Large intestine (tissue), 3 donors: ENCODE measurements around the gene TPRG1. TPM values are rescaled to one million over a fixed set of nuclear protein-coding genes. Genes with fewer than 3 reads are reported as not detected.

Source experiments
- DNase-seq, 2 donors: peaks; one replicate each; pipeline versions ENCODE4 v3.0.0 to v3.0.0-alpha.2; 2013
- H3K27ac ChIP-seq: one replicate; pipeline ENCODE4 v1.5.1; 2013; ENCODE audit warnings: low read length
- H3K27me3 ChIP-seq: 2 replicates; pipeline ENCODE4 v1.6.1; 2013; ENCODE audit warnings: low read length; ENCODE audit not compliant: control insufficient read depth, insufficient read depth
- H3K36me3 ChIP-seq: 2 replicates; pipeline ENCODE4 v1.6.1; 2013; ENCODE audit warnings: low read length; ENCODE audit not compliant: control insufficient read depth, insufficient read depth
- H3K4me1 ChIP-seq: one replicate; pipeline ENCODE4 v1.6.1; 2013; ENCODE audit warnings: low read length; ENCODE audit not compliant: control insufficient read depth, insufficient read depth
- H3K4me3 ChIP-seq: one replicate; pipeline ENCODE4 v1.5.1; 2013; ENCODE audit warnings: low read length
- H3K9me3 ChIP-seq: one replicate; pipeline ENCODE4 v1.6.1; 2013; ENCODE audit warnings: mild to moderate bottlenecking, low read depth, low read length, moderate library complexity; ENCODE audit not compliant: control insufficient read depth
- WGBS: methylation state at CpG from one replicate; pipeline ENCODE4 v1.1.5; 2013; ENCODE audit warnings: low lambda C conversion rate; ENCODE audit not compliant: insufficient coverage; 5-methylcytosine and 5-hydroxymethylcytosine counted together
- polyA plus RNA-seq: library from polyadenylated mRNA; unstranded; fragments of 120-200 nt; gene quantifications from one replicate; pipeline ENCODE4 v1.2.1, GENCODE V29; 2013

TPRG1 gene
- polyA plus RNA-seq, 1 donor = 0.64 TPM

DNA sequence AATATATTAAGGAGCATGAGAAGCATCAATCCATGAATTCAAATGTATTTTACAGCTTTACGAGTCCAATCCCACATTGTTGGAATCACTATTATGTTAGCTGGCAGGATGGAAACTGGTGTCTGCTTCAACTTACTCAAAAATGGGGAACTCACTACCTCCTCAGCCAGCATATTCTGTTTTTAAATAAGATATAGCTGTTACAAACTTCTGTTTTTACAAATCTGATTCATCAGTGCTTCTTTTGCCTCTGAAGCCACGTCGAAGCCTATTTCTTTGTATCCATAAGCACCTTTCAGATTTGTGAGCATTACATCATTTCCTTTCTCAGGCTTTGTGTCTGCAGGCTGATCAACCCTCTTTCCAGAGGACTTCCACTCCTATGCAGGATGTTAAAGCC, 105.9 kb downstream of the TPRG1 start:
- Histone ChIP-seq H3K4me1 (no peaks in the 10 kb centered on the region), H3K27me3 (no peaks in the 10 kb centered on the region), H3K27ac (no peak overlapping the region), H3K4me3 (no peak overlapping the region), H3K36me3 (no peaks in the 10 kb centered on the region), H3K9me3 (no peaks in the 10 kb centered on the region)
- DNase-seq = no peak
- WGBS = 80% methylated on average over 1 of the region's 3 CpGs

DNA sequence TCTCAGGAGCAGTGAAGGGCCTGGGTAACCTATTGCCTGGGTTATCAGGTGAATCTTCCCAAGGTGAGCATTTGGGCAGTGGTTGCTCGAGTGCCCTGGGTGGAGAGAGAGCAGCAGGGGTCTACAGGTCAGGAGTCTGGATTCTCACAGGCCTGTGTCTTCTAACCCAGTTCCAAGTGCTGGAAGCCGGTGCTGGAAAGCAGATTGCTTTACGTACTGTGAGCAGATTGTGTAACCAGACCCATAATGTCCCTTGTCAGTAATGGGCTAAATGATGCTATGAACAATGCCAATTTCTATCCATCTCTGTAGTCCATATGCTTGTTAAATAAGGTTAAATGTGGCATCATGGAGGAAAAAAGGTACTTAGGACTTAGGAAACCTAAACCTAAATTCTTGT, 106.5 kb downstream of the TPRG1 start:
- no peaks in the 10 kb centered on the region for H3K4me1 ChIP-seq
- DNase-seq = no peak
- no peak overlapping the region for H3K27ac ChIP-seq
- H3K27me3 ChIP-seq = no peaks in the 10 kb centered on the region
- H3K36me3 ChIP-seq = no peaks in the 10 kb centered on the region
- no CpG with 5 or more reads among the region's 3 CpGs for WGBS
- H3K9me3 ChIP-seq = no peaks in the 10 kb centered on the region
- H3K4me3 ChIP-seq = no peak overlapping the region

DNA sequence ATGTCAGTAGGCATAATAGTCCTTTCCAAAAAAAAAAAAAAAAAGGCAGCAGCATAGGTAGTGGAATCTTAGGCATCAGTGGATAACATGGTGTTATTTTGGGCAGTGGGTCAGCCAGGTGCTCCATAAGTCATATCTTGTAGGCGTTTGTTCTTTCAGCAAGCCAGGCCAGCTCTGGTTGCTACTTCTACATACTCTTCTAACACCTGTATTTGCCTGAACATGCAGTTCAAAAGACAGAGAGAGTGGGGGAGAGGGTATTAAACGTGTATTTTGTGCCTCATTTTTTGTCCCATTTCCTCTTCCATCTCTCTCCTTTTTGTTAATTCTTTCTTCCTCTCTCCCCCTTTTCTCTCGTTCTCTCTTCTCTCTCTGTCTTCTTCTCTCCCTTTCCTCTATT, 110.4 kb downstream of the TPRG1 start:
- DNase-seq = no peak
- Histone ChIP-seq H3K4me1 (no peaks in the 10 kb centered on the region), H3K27ac (no peak overlapping the region), H3K36me3 (no peaks in the 10 kb centered on the region), H3K9me3 (no peaks in the 10 kb centered on the region), H3K4me3 (no peak overlapping the region), H3K27me3 (no peaks in the 10 kb centered on the region)
- 82% methylated on average over 2 of the region's 3 CpGs for WGBS

DNA sequence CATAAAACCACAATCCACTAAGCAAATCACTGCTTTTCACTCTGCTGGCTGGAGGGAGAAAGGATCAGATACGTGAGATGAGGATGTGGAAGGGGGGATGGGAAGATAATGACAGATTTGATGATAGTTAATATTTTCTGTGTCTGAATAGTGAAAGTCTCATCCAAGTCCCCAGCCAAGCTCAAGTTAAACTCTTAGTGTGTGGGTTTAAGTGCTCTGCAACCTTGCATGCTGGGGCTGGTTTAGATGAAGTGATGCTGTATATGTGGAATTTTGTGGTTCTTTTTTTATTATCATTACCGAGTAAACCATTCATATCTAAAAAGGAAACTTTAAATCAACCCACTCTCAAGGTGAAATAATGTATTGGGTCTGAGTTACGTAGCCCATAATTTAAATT, 111.0 kb downstream of the TPRG1 start:
- no peak overlapping the region for H3K27ac ChIP-seq
- WGBS = 83% methylated on average over 1 of the region's 3 CpGs
- no peaks in the 10 kb centered on the region for H3K36me3 ChIP-seq
- H3K27me3 ChIP-seq = no peaks in the 10 kb centered on the region
- H3K9me3 ChIP-seq = no peaks in the 10 kb centered on the region
- no peak for DNase-seq
- no peak overlapping the region for H3K4me3 ChIP-seq
- H3K4me1 ChIP-seq = no peaks in the 10 kb centered on the region

DNA sequence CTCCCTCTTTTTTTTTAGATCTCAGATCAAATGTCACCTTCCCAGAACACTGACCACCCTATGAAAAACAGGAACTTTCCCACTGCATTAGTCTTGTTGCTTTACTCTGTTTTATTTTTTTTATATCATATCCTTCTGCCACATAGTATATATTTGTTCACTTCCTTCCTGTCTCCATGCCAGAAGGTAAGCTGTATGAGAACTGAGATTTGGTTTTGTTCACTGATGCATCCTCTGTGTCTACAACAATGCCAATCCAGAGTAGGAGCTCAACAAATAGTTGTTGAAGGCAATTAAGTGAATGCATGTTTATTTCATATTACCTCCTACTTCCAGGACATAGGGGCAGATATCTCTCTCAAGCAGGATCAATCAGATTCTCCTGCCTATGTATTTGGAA, 114.4 kb downstream of the TPRG1 start:
- H3K4me3 ChIP-seq = no peak overlapping the region
- H3K36me3 ChIP-seq = no peaks in the 10 kb centered on the region
- no peaks in the 10 kb centered on the region for H3K9me3 ChIP-seq
- H3K27ac ChIP-seq = no peak overlapping the region
- H3K4me1 ChIP-seq = no peaks in the 10 kb centered on the region
- no peaks in the 10 kb centered on the region for H3K27me3 ChIP-seq
- DNase-seq = no peak

DNA sequence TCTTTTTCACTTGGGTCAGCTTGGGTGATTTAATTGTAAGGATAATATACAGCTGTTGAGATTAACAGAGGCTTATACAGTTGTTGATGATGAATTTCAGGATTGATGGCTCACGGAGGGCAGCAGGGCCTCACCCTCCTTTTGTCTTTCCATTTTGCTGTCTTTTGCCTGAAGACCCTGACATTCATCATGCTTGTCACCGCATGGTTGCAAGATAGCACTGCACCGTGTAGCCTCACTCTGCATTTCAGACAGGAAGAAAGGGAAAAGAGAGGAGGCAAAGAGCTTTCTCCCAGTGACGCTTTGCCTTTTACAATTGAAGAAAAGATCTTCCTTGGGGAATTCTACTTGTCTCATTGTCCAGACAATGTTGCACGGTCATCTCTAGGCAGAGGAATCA, 115.1 kb downstream of the TPRG1 start:
- no peak for DNase-seq
- Histone ChIP-seq H3K4me1 (no peaks in the 10 kb centered on the region), H3K27me3 (no peaks in the 10 kb centered on the region), H3K9me3 (no peaks in the 10 kb centered on the region), H3K4me3 (no peak overlapping the region), H3K27ac (no peak overlapping the region), H3K36me3 (no peaks in the 10 kb centered on the region)
- 40% methylated on average over 1 of the region's 5 CpGs for WGBS

DNA sequence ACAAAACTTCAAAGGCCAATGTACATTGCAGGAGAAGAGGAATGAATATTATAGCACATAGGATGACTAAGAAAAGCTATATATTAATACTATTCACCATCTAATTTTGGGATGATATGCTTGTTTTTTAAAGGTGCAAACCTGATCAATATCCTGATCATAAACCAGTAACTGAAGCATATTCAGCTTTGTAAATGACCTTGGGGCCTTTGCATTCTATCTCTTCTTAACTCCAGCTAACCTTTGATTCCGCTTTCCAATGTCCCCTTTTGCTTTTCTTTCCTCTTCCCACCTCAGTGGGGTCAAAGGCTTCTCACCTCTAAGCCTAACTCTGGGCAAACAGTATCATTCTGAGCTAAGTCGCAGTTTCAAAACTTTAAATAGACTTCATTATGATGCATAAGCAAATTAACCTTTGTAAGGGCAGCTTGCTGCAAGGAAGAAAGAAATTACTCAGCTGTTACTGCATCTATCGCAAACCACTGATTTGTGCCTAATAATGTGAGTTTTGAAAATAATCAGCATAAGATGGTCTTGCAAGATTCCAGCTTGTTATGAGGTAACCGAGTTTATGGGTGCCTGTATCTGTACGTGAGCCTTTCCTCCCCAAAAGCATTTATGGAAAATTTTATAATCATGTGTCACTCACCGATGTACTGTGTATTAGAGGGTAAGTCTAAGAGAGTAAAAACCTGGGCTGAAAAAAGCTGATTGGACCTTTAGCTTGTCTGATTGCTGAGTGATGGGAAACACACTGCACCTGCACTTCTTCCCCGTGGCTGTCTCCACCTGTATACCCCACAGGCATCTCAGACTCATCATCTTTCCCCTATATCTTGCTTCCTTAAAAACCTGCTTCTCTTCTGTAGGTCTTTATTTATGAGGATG, 116.8 kb downstream of the TPRG1 start:
- Histone ChIP-seq H3K27me3 (no peaks in the 10 kb centered on the region), H3K9me3 (no peaks in the 10 kb centered on the region), H3K4me3 (no peak overlapping the region), H3K36me3 (no peaks in the 10 kb centered on the region), H3K4me1 (no peaks in the 10 kb centered on the region), H3K27ac (no peak overlapping the region)
- DNase-seq = no peak
- 60% methylated on average over 1 of the region's 7 CpGs for WGBS

DNA sequence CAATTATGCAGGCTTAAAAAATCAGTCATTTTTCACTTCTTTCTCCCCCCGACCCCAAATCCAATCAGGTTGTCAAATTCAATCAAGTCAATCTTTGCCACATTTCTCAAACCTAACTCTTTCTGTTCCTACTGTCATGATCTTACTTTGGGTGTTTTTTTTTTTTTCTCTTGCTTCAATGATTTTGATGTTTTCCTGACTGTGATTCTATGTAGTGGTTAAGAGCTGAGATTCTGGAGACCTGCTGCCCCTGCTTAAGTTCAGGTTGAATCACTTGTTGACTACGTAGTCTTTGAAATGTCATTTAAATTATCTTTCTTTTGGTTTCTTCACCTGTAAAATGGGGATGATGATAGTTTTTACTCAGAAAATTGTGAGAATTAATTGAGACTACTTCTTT, 117.5 kb downstream of the TPRG1 start:
- H3K4me1 ChIP-seq = no peaks in the 10 kb centered on the region
- no peaks in the 10 kb centered on the region for H3K9me3 ChIP-seq
- 100% methylated on average over 1 of the region's 2 CpGs for WGBS
- H3K27me3 ChIP-seq = no peaks in the 10 kb centered on the region
- H3K27ac ChIP-seq = no peak overlapping the region
- no peaks in the 10 kb centered on the region for H3K36me3 ChIP-seq
- DNase-seq = no peak
- H3K4me3 ChIP-seq = no peak overlapping the region

DNA sequence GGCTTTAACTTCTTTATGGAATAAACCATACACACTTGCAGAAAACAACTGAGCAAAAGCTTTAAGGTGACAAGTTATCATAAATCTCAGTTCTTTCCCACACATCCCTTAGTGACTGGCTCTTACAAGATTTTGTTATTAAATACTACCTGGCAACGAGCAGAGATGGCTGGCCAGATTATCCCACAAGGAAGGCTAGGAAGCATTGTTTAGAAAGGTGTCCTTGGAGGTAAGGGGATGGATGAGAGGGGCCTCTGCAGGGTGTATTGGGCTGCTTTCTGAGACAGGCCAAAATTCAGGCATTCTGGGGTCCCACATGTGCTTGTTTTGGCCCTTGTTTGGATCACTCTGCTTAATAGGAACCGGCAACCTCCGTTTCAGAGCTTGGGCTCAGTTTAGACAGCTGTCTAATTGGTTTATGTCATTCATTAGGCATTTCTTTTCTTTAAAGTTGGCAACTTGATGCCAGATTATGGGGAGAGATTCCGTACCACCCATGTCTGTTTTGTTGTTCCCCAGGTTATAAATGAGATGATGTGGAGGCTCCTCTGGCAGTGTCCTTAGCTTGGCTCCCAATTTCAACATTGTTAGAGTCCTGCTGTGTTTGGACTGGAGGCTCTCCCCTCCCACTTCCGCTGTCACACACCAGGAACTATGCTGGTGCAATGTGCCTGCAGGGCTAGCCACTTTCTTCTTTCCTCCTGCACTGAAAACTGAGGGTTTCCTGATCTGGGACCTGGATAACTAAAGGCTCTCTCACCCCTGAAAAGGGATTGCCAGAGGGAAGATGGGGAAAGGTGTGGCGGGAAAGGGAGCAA, 121.1 kb downstream of the TPRG1 start:
- H3K27me3 ChIP-seq = no peaks in the 10 kb centered on the region
- no peak overlapping the region for H3K27ac ChIP-seq
- no peak overlapping the region for H3K4me3 ChIP-seq
- H3K36me3 ChIP-seq = no peaks in the 10 kb centered on the region
- no peak for DNase-seq
- no peaks in the 10 kb centered on the region for H3K9me3 ChIP-seq
- no peaks in the 10 kb centered on the region for H3K4me1 ChIP-seq
- WGBS = 90% methylated on average over 2 of the region's 6 CpGs

DNA sequence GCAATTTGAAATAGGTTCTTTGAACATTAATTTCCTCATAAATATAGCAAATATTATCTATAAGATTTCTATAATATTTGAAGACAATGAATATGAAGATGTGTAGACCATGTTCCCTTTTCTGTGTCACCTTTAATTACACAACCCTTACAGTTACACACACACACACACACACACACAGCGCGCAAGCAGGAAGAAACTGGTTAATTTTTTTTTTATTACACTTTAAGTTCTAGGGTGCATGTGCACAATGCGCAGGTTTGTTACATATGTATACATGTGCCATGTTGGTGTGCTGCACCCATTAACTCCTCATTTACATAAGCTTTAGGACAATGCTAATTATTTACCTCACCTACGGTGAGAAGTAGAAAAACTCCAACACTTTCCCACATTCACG, 122.9 kb downstream of the TPRG1 start:
- Histone ChIP-seq H3K4me3 (no peak overlapping the region), H3K4me1 (no peaks in the 10 kb centered on the region), H3K27ac (no peak overlapping the region), H3K27me3 (no peaks in the 10 kb centered on the region), H3K36me3 (no peaks in the 10 kb centered on the region), H3K9me3 (no peaks in the 10 kb centered on the region)
- 100% methylated on average over 1 of the region's 5 CpGs for WGBS
- no peak for DNase-seq
